Lung (tissue), 12 donors: ENCODE results near the gene GIPC1. TPM values are rescaled to one million over a fixed set of nuclear protein-coding genes. Genes with fewer than 3 reads are reported as not detected.

ENCODE experiments used
- ATAC-seq: fragments of 200-7000 bp; cut with Tn5 transposase; one replicate; pipeline ENCODE4 v1.9.1; 2020; ENCODE audit warnings: moderate number of reproducible peaks; ENCODE audit not compliant: insufficient read depth, low FRiP score
- DNase-seq, 3 donors: peaks; one replicate each; pipeline ENCODE4 v3.0.0-alpha.2; 2013 to 2017
- H3K27ac ChIP-seq, 2 donors: one replicate each; pipeline ENCODE4 v1.5.1; 2013; ENCODE audit warnings: mild to moderate bottlenecking in 2 of 2, moderate library complexity in 2 of 2, control low read depth in 1 of 2, inconsistent platforms in 1 of 2, low read depth in 1 of 2, low read length in 1 of 2
- H3K27me3 ChIP-seq, 3 donors: one replicate each; pipeline ENCODE4 v1.5.1; 2013; ENCODE audit warnings: low read length in 2 of 3; ENCODE audit not compliant: control insufficient read depth in 3 of 3, insufficient read depth in 3 of 3
- H3K36me3 ChIP-seq, 4 donors: one replicate each; pipeline ENCODE4 v1.5.1; 2013; ENCODE audit warnings: low read length in 4 of 4, mild to moderate bottlenecking in 1 of 4, moderate library complexity in 1 of 4; ENCODE audit not compliant: control insufficient read depth in 4 of 4, insufficient read depth in 4 of 4
- H3K4me1 ChIP-seq, 5 donors: one replicate each; pipeline ENCODE4 v1.5.1; 2013; ENCODE audit warnings: low read length in 5 of 5, mild to moderate bottlenecking in 2 of 5, moderate library complexity in 1 of 5; ENCODE audit not compliant: control insufficient read depth in 5 of 5, insufficient read depth in 5 of 5
- H3K4me3 ChIP-seq: one replicate; pipeline ENCODE4 v1.5.1; 2013; ENCODE audit warnings: mild to moderate bottlenecking, control low read depth, moderate library complexity
- H3K9ac ChIP-seq, 2 donors: one replicate each; pipeline ENCODE4 v1.5.1; 2013; ENCODE audit warnings: low read length in 2 of 2, control low read depth in 1 of 2; ENCODE audit not compliant: insufficient read depth in 1 of 2
- H3K9me3 ChIP-seq, 4 donors: one replicate each; pipeline ENCODE4 v1.5.1; 2013; ENCODE audit warnings: low read length in 3 of 4, mild to moderate bottlenecking in 1 of 4, moderate library complexity in 1 of 4; ENCODE audit not compliant: control insufficient read depth in 4 of 4, insufficient read depth in 3 of 4
- CTCF ChIP-seq: IDR thresholded peaks from 2 replicates; pipeline ENCODE4 v1.5.1; 2012; ENCODE audit warnings: mild to moderate bottlenecking; ENCODE audit errors: control extremely low read depth, extremely low read depth
- WGBS, 2 donors: extraction: QIAGEN DNeasy Blood & Tissue Kit; methylation state at CpG; one replicate each; pipeline ENCODE4 v1.1.7; 2013; 5-methylcytosine and 5-hydroxymethylcytosine counted together
- polyA plus RNA-seq, 2 donors: library from polyadenylated mRNA; stranded (reverse); fragments of 200-250 nt; gene quantifications; one replicate each; pipeline ENCODE4 v1.2.1, GENCODE V29; 2013
- total RNA-seq, 2 donors: library from RNA; depleted of rRNA in 1 of 2; stranded (reverse); fragments of >200 nt in 1 of 2; gene quantifications; one replicate each; pipeline ENCODE4 v1.2.1, GENCODE V29; 2014 to 2021
- donor health status: control.
- donor health status: control.
- donor health status: Bipolar disorder and iron deficiency.
- donor health status: healthy.
- donor health status: DM: yes; HTN: yes; CAD: no.

Gene GIPC1
- total and polyA plus RNA-seq, 4 donors, result 94.9 to 156 (median 131) TPM

- ATAC-seq (no peak), DNase-seq (no peak)
- Histone ChIP-seq H3K4me3 (peak overlapping the region; percentile 2), H3K27me3 (no peaks in the 10 kb centered on the region), H3K9me3 (no peaks in the 10 kb centered on the region), H3K4me1 (peaks cover 0 to 18% (median 9%) of the 10 kb centered on the region in 5 donors), H3K9ac (no peak overlapping the region), H3K36me3 (peaks cover 0 to 9% (median 4%) of the 10 kb centered on the region in 4 donors), H3K27ac (peak overlapping the region in 1 of 2 donors; percentile 65)
- 57 to 73% methylated on average over 4 of the region's 4 CpGs for WGBS, 2 donors
- no peak for TF ChIP-seq CTCF
These were observed 1.5 kb downstream of the GIPC1 start for GRCh38 chr19:14494411-14494810.

DNA sequence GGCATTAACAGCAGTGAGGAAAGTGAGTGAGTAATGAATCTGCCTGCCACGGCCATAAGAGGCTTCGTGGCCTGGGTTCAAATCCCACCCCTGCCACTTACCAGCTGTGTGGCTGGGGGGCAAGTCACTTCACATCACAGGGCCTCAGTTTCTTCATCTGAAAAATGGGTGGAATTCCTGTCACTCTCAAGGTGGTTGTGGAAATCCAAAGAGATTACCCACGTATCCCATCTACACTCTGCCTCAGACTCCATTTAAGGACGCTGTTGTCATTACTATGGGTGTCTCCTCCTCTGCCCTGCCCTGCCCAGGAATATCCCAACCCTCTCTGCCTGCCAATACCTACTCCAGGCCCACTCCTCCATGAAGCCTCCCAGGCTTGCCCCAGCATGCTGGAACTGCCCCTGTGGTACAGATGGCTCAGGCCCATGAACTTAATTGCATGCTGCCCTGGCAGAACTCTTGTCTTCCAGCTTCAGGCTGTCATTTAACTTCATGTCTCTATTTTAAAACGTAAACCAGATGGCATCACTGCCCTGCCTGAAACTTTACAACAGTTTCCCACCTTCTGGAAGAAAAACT, 3.1 kb downstream of the GIPC1 start:
- Histone ChIP-seq H3K27ac (no peak overlapping the region), H3K27me3 (no peaks in the 10 kb centered on the region), H3K4me1 (peaks cover 0 to 15% (median 8%) of the 10 kb centered on the region in 5 donors), H3K9me3 (no peaks in the 10 kb centered on the region), H3K9ac (no peak overlapping the region), H3K4me3 (no peak overlapping the region), H3K36me3 (peaks cover 0 to 18% (median 10%) of the 10 kb centered on the region in 4 donors)
- no peak for ATAC-seq
- 86 to 88% methylated on average over 5 of the region's 5 CpGs for WGBS, 2 donors
- no peak for DNase-seq
- no peak for TF ChIP-seq CTCF

DNA sequence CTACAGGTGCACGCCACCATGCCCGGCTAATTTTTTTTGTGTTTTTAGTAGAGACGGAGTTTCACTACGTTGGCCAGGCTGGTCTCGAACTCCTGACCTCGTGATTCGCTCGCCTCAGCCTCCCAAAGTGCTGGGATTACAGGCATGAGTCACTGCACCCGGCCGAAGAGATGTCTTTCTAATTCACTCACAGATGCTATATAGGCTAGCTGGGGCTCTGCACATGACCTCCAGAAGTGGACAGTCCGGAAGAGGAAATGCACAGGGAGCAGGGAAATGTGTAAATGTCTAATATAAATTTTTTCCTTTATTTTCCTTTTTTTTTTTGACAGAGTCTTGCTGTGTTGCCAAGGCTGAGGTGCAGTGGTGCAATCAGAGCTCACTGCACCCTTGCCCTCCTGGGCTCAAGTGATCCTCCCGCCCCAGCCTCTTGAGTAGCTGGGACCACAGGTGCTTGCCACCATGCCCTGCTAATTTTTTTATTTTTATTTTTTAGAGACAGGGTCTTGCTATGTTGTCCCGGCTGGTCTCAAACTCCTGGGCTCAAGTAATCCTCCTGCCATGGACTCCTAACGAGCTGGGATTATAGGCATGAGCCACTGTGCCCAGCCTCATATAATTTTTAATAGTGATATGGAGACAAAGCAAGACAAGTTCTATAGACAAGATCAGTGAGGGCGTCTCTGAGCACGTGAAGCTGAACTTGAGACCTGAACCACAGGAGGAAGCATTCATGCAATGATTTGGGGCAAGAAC, 8.4 kb downstream of the GIPC1 start:
- no peak for TF ChIP-seq CTCF
- no peaks in the 10 kb centered on the region for H3K9me3 ChIP-seq
- no peak overlapping the region for H3K27ac ChIP-seq
- no peak overlapping the region for H3K4me3 ChIP-seq
- DNase-seq (no peak), ATAC-seq (no peak)
- WGBS, 2 donors, result 93 to 96% methylated on average over 16 of the region's 16 CpGs
- H3K36me3 ChIP-seq, result peaks cover 0 to 21% (median 11%) of the 10 kb centered on the region in 4 donors
- H3K4me1 ChIP-seq, result no peaks in the 10 kb centered on the region
- H3K27me3 ChIP-seq, result no peaks in the 10 kb centered on the region
- H3K9ac ChIP-seq, result no peak overlapping the region
